DMS153 treated with DMSO at 0.1 percent for 48 hours (cell line): ENCODE measurements around the gene SSTR3.
"Not testable (repeated sequence)": the region's sequence is repeated elsewhere in the genome, so short reads cannot be mapped to it uniquely, and the experiment has no call there.

Source experiments
- DNase-seq: peaks from one replicate; lab custom pipeline; 2025; ENCODE audit not compliant: unreplicated experiment; lab: John Stamatoyannopoulos, UW

The SSTR3 gene

GRCh38 chr22:37243402-37244113 lies 31.3 kb upstream of the SSTR3 start:
- DNase-seq, result no peak

DNA sequence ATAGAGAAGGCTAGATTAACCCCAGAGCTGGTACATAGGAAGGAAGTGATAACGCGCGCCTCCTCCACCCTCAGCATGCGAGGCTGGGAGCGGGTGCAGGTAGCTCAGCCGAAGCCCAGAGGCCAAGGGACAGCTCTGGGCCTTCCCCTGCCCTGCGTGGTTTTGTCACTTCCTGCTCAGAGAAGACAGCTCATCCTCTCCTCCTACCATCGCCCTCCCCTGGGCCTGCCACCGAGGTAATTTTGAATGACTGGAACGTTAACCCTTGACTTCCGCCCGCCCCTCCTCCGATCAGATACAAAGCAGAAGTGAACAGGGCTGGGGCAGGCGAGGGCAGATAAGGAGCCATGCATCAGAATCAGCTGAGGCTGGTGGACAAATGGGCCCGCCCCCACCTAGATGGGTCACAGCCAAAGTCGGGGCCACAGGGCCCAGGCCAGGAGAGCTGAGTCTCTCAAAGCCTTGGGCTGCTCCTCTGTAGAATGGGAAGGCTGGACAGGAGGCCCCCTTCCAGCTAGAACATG lies 30.2 kb upstream of the SSTR3 start:
- DNase-seq, result no peak

GRCh38 chr22:37241351-37242142 lies 29.3 kb upstream of the SSTR3 start:
- no peak for DNase-seq

- no peak for DNase-seq
Measured at GRCh38 chr22:37240941-37241320, 28.7 kb upstream of the SSTR3 start.

GRCh38 chr22:37240240-37240940 lies 28.1 kb upstream of the SSTR3 start:
- no peak for DNase-seq

GRCh38 chr22:37239336-37240239 lies 27.3 kb upstream of the SSTR3 start:
- DNase-seq, result no peak

- no peak for DNase-seq
Measured at GRCh38 chr22:37237371-37238268, 25.3 kb upstream of the SSTR3 start.

GRCh38 chr22:37235897-37236607 lies 23.8 kb upstream of the SSTR3 start:
- no peak for DNase-seq

DNA sequence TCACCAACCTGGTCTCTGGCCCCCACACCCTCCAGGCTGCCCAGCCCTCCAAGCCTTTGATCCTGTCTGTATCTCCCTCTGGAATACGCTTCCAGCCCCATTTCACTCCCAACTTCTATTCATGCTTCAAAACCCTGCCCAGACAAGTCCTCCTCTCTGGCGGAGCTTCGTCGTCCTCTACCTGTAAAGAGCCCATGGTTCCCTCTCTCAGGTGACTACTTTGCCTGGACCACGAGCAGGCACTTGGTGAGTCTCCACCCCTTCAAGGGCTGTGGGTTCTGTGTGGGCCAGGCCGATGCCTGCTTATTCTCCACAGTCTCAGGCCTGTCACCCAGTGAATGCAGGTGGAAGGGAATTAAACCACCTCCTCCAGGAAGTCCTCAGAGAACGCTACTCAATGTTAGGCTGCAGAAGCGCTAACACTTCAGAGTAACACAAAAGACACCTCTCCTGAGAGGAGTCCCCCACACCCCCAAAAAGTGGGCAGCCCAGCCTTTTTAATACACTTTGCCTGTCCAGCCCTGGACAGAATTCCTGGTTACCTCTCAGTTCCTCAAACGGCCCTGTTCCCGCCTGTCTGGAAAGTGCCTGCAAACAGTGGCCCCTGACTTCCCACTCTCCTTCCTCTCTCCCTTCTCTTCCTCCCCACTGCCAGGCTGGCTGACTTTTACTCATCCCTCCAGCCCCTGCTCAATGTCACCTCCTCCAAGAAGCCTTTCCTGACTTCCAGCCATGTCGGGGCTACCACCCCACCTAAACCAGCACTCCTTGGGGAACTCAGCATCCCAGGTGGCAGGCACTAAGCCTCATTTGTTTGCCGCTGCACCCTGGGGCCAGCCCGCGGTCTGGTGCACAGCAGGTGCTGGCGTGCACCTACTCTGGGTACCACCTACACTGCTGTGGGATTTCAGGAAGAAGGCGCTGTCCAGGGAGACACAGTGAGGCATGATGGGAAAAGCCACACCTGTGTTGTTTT lies 22.7 kb upstream of the SSTR3 start:
- DNase-seq, result no peak

- DNase-seq, result no peak
Measured at GRCh38 chr22:37233751-37234631, 21.7 kb upstream of the SSTR3 start.

GRCh38 chr22:37233371-37233750 lies 21.1 kb upstream of the SSTR3 start:
- not testable (repeated sequence) for DNase-seq

GRCh38 chr22:37232140-37232998 lies 20.1 kb upstream of the SSTR3 start:
- no peak for DNase-seq

GRCh38 chr22:37231406-37232139 lies 19.3 kb upstream of the SSTR3 start:
- DNase-seq, result no peak

GRCh38 chr22:37230673-37231405 lies 18.6 kb upstream of the SSTR3 start:
- no peak for DNase-seq
